ENCODE results near the gene IRF6. TPM values are rescaled to one million over a fixed set of nuclear protein-coding genes. Genes with fewer than 3 reads are reported as not detected.

The IRF6 gene
- total and polyA plus RNA-seq, 7 experiments from 2014 or later, result 0.30 to 2.3 (median 0.99) TPM; not detected in 1

- peaks cover 41 to 73% (median 49%) of the 10 kb centered on the region in 3 experiments for H3K36me3 ChIP-seq (ENCODE audit: control insufficient read depth in 2 of 3, insufficient read depth in 3 of 3, low read length in 3 of 3)
- intact Hi-C loops (cut with micrococcal nuclease), result no loop called here
These were observed 44.8 kb downstream of the IRF6 start for GRCh38 chr1:209761011-209761635.

GRCh38 chr1:209759829-209760359 is 46.0 kb downstream of the IRF6 start:
- Histone ChIP-seq H3K27me3 (ENCODE audit: control insufficient read depth in 2 of 2, insufficient read depth in 2 of 2, low read length in 2 of 2) (no peaks in the 10 kb centered on the region), H3K27ac (ENCODE audit: low read depth, low read length) (peak overlapping the region; percentile 83), H3K9me3 (ENCODE audit: control insufficient read depth in 2 of 3, low read length in 3 of 3) (no peaks in the 10 kb centered on the region), H3K36me3 (ENCODE audit: control insufficient read depth in 2 of 3, insufficient read depth in 3 of 3, low read length in 3 of 3) (peaks cover 41 to 64% (median 46%) of the 10 kb centered on the region in 3 experiments), H3K4me3 (ENCODE audit: low read length) (peak overlapping the region; percentile 91), H3K4me1 (ENCODE audit: control insufficient read depth in 2 of 2, insufficient read depth in 2 of 2, low read length in 2 of 2) (peaks cover 45 to 74% of the 10 kb centered on the region in 2 donors)
- Mint-ChIP-seq H3K4me3 (peak overlapping the region; percentile 47 to 99 (median 98)), H3K9me3 (no peaks in the 10 kb centered on the region), H3K27me3 (no peaks in the 10 kb centered on the region), H3K36me3 (peaks cover 14 to 86% (median 64%) of the 10 kb centered on the region in 5 donors), H3K4me1 (peaks cover 66 to 90% (median 78%) of the 10 kb centered on the region in 7 donors), H3K27ac (peak overlapping the region in 6 of 9 donors; percentile 24 to 99 (median 97))
- CTCF ChIA-PET, result interaction anchor here (3.2 to 5.6 kb wide), 2 partner anchors 8 to 11 kb away, joined by 18 to 63 read pairs; no protein-coding TSS in a partner anchor
- intact Hi-C loops (cut with micrococcal nuclease), result loop anchor here in 1 of 2 donors (10.0 kb wide), 1 partner anchor 1495 kb away; the partner anchor contains the start of gene RCOR3
- no peak for DNase-seq
- POLR2A ChIA-PET, result interaction anchor here (0.7 to 37.2 kb wide), 4 partner anchors 9 to 17 kb away, joined by 3 to 1558 read pairs (median 24); partner anchors contain the start of gene C1orf74
- ATAC-seq, result no peak

More at GRCh38 chr1:209761011-209761635, 44.8 kb downstream of the IRF6 start:
- Histone ChIP-seq H3K9me3 (ENCODE audit: control insufficient read depth in 2 of 3, low read length in 3 of 3) (no peaks in the 10 kb centered on the region), H3K27ac (ENCODE audit: low read depth, low read length) (peak overlapping the region; percentile 83), H3K27me3 (ENCODE audit: control insufficient read depth in 2 of 2, insufficient read depth in 2 of 2, low read length in 2 of 2) (no peaks in the 10 kb centered on the region), H3K4me3 (ENCODE audit: low read length) (peak overlapping the region; percentile 14), H3K4me1 (ENCODE audit: control insufficient read depth in 2 of 2, insufficient read depth in 2 of 2, low read length in 2 of 2) (peaks cover 41 to 70% of the 10 kb centered on the region in 2 donors)
- Mint-ChIP-seq H3K27me3 (no peaks in the 10 kb centered on the region), H3K4me1 (peaks cover 67 to 90% (median 79%) of the 10 kb centered on the region in 7 donors), H3K36me3 (peaks cover 17 to 84% (median 71%) of the 10 kb centered on the region in 5 donors), H3K9me3 (no peaks in the 10 kb centered on the region), H3K27ac (peak overlapping the region in 7 of 9 donors; percentile 54 to 99 (median 90)), H3K4me3 (peak overlapping the region; percentile 48 to 98 (median 80))
- ChIA-PET CTCF (interaction anchor here (0.6 to 3.2 kb wide), 2 partner anchors 12 to 63 kb away, joined by 3 to 18 read pairs; no protein-coding TSS in a partner anchor), POLR2A (interaction anchor here (1.2 to 37.2 kb wide), 4 partner anchors 10 to 54 kb away, joined by 4 to 1558 read pairs (median 24); partner anchors contain the start of gene C1orf74)
- no peak for ATAC-seq
- DNase-seq, result no peak

DNA sequence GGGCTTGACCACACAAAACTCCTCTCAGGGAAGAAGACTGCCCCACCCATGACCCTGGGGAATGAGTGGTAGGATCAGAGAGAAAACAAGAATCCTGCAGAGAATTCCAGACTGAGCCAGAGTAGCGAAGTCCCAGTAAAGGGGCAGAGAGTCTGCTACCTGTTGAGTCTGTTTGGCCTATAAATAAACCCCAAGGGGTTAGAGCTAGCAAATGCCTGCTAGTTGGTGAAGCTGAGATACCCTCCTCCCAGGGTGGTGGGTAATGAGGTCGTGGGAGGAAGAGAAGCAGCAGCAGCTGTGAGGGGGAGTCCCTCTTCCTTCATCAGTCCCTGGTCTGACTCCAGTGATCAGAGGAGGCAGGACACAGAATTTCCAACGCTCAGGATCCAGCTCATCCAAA is 47.5 kb downstream of the IRF6 start:
- CTCF ChIA-PET, result interaction anchor here (1.5 to 5.6 kb wide), 3 partner anchors 10 to 17 kb away, joined by 5 to 63 read pairs (median 18); no protein-coding TSS in a partner anchor
- peak overlapping the region; percentile 89 to 100 (median 98) for H3K4me3 Mint-ChIP-seq
- POLR2A ChIA-PET, result interaction anchor here (0.6 to 37.2 kb wide), 3 partner anchors 8 to 159 kb away, joined by 3 to 1558 read pairs (median 44); partner anchors contain the start of gene C1orf74
- H3K9me3 ChIP-seq (ENCODE audit: control insufficient read depth in 2 of 3, low read length in 3 of 3), result no peaks in the 10 kb centered on the region
- no peaks in the 10 kb centered on the region for H3K27me3 Mint-ChIP-seq
- H3K36me3 Mint-ChIP-seq, result peaks cover 14 to 78% (median 53%) of the 10 kb centered on the region in 5 donors
- H3K36me3 ChIP-seq (ENCODE audit: control insufficient read depth in 2 of 3, insufficient read depth in 3 of 3, low read length in 3 of 3), result peaks cover 33 to 54% (median 40%) of the 10 kb centered on the region in 3 experiments
- peak overlapping the region in 7 of 9 donors; percentile 77 to 99 (median 97) for H3K27ac Mint-ChIP-seq
- ATAC-seq (no peak), DNase-seq (no peak)
- peak overlapping the region; percentile 91 for H3K4me3 ChIP-seq (ENCODE audit: low read length)
- intact Hi-C loops (cut with micrococcal nuclease), result loop anchor here in 1 of 2 donors (10.0 kb wide), 1 partner anchor 1496 kb away; the partner anchor contains the start of gene RCOR3
- no peaks in the 10 kb centered on the region for H3K27me3 ChIP-seq (ENCODE audit: control insufficient read depth in 2 of 2, insufficient read depth in 2 of 2, low read length in 2 of 2)
- no peaks in the 10 kb centered on the region for H3K9me3 Mint-ChIP-seq
- H3K4me1 Mint-ChIP-seq, result peaks cover 72 to 91% (median 78%) of the 10 kb centered on the region in 7 donors
- peaks cover 46 to 67% of the 10 kb centered on the region in 2 donors for H3K4me1 ChIP-seq (ENCODE audit: control insufficient read depth in 2 of 2, insufficient read depth in 2 of 2, low read length in 2 of 2)
- H3K27ac ChIP-seq (ENCODE audit: low read depth, low read length), result peak overlapping the region; percentile 83

DNA sequence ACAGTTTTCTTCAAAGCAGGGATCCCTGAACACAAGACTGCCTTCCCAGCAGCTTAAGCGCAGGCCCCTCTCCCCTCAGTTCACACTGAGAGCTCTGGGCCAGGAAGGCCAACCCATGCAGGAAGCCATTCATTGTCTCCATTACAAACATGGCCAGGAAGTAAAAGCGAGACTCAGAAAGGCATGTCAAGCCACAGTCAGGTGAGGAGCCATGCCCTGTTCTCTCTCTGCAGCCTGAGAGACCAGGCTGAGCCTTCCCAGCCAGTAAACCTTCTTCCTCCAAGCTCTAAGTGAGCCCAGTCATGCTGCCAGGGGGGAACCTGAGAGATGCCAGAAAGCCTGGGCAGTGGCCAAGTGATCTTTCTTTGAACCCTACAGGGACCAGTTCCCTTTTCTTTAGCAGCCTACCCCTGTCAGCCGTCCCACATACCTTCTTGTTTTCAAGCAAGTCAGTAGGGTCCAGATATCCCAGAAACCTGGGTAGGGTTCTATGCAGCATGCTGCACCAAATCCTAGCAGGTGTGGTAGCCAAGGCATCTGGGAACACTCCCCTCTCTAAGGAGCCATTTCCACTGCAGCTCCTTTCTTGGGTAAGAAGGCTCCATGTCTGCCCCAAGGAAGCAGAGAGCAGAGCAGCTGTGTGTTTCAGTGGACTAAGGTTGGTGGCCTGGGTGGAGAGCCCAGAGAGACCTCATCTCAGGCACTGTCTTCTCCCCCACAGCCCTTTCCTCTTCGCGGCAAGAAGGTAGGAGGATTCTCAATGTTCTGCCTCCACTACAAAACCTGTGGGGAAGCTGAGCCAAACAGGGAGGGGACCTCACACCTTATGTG is 49.1 kb downstream of the IRF6 start:
- Mint-ChIP-seq H3K4me3 (peak overlapping the region; percentile 89 to 100 (median 98)), H3K36me3 (peaks cover 14 to 67% (median 37%) of the 10 kb centered on the region in 5 donors), H3K9me3 (no peaks in the 10 kb centered on the region), H3K4me1 (peaks cover 70 to 85% (median 78%) of the 10 kb centered on the region in 7 donors), H3K27me3 (no peaks in the 10 kb centered on the region), H3K27ac (peak overlapping the region in 7 of 9 donors; percentile 90 to 99 (median 97))
- peaks cover 19 to 38% (median 26%) of the 10 kb centered on the region in 3 experiments for H3K36me3 ChIP-seq (ENCODE audit: control insufficient read depth in 2 of 3, insufficient read depth in 3 of 3, low read length in 3 of 3)
- H3K4me1 ChIP-seq (ENCODE audit: control insufficient read depth in 2 of 2, insufficient read depth in 2 of 2, low read length in 2 of 2), result peaks cover 57 to 64% of the 10 kb centered on the region in 2 donors
- peak overlapping the region; percentile 83 for H3K27ac ChIP-seq (ENCODE audit: low read depth, low read length)
- intact Hi-C loops (cut with micrococcal nuclease), result loop anchor here (1.0 to 10.0 kb wide), 6 partner anchors 9 to 1498 kb away; partner anchors contain the start of genes C1orf74 (in 2 of the 2), UTP25 (in 2 of the 2) and RCOR3 (in 1 of the 2)
- CTCF ChIA-PET, result interaction anchor here (1.1 to 5.6 kb wide), 7 partner anchors 9 to 187 kb away, joined by 4 to 63 read pairs (median 6); no protein-coding TSS in a partner anchor
- no peaks in the 10 kb centered on the region for H3K27me3 ChIP-seq (ENCODE audit: control insufficient read depth in 2 of 2, insufficient read depth in 2 of 2, low read length in 2 of 2)
- POLR2A ChIA-PET, result interaction anchor here (0.6 to 37.2 kb wide), 6 partner anchors 9 to 181 kb away, joined by 3 to 1558 read pairs (median 7); partner anchors contain the start of gene C1orf74
- peak overlapping the region; percentile 91 for H3K4me3 ChIP-seq (ENCODE audit: low read length)
- ATAC-seq (peak; percentile 48), DNase-seq (peak in 7 of 9 donors; percentile 34 to 55 (median 45))
- no peaks in the 10 kb centered on the region for H3K9me3 ChIP-seq (ENCODE audit: control insufficient read depth in 2 of 3, low read length in 3 of 3)

DNA sequence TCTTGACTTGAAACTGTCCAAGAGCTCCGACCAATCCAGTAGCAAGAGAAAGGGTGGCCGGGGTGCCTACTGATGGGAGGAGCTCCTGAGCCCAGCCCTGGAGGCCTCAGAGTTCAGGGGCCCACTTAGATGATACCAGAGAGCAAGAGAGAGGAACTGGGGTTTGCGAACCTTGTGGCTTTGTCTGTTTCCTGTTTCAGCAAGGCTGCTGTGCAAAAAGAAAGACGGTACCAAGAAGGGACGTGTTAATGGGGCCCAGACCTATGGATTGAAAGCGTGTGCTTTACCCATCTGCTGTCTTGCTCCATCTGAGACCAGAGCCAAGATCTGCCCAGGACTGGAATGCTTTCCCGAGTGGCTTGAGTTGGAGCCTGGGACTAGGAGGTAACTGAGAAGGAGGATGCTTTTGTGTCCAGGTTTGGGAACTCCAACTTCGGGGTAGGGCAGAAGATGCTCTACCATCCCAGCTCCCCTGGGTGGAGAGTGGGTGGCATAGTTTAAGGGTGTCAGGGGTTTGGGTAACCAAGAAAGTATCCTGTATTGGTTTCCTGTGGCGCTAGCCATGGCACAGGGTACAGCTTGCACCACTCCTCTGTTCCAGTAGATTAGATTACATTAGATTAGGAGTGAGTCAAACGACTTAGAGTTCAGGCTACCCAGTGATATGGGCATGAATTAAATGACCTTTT is 49.9 kb downstream of the IRF6 start, which contains the start of gene TRAF3IP3:
Gene TRAF3IP3 (plus strand): TSS at position 128 of the 689 bp plus-strand sequence. CDS start 3,987 bp downstream, outside the sequence.
- Mint-ChIP-seq H3K4me3 (peak within 1 kb of the TSS; percentile 89 to 100 (median 98)), H3K36me3 (peaks cover 12 to 61% (median 30%) of the 10 kb centered on the region in 5 donors), H3K9me3 (no peaks in the 10 kb centered on the region), H3K4me1 (peaks cover 68 to 85% (median 78%) of the 10 kb centered on the region in 7 donors), H3K27ac (peak within 1 kb of the TSS in 7 of 9 donors; percentile 90 to 99 (median 97)), H3K27me3 (no peaks in the 10 kb centered on the region)
- ChIA-PET CTCF (interaction anchor here (0.5 to 5.6 kb wide), 10 partner anchors 8 to 186 kb away, joined by 3 to 63 read pairs (median 4); no protein-coding TSS in a partner anchor), POLR2A (interaction anchor here (0.8 to 37.2 kb wide), 7 partner anchors 8 to 71 kb away, joined by 3 to 1558 read pairs (median 6); partner anchors contain the start of gene C1orf74)
- ATAC-seq (peak; percentile 97), DNase-seq (peak; percentile 33 to 86 (median 84))
- peak within 1 kb of the TSS; percentile 83 for H3K27ac ChIP-seq (ENCODE audit: low read depth, low read length)
- H3K9me3 ChIP-seq (ENCODE audit: control insufficient read depth in 2 of 3, low read length in 3 of 3), result no peaks in the 10 kb centered on the region
- H3K4me3 ChIP-seq (ENCODE audit: low read length), result peak within 1 kb of the TSS; percentile 91
- intact Hi-C loops (cut with micrococcal nuclease), result loop anchor here (1.0 to 10.0 kb wide), 6 partner anchors 8 to 1499 kb away; partner anchors contain the start of genes C1orf74 (in 2 of the 2), UTP25 (in 2 of the 2) and RCOR3 (in 1 of the 2)
- no peaks in the 10 kb centered on the region for H3K27me3 ChIP-seq (ENCODE audit: control insufficient read depth in 2 of 2, insufficient read depth in 2 of 2, low read length in 2 of 2)
- peaks cover 63 to 64% of the 10 kb centered on the region in 2 donors for H3K4me1 ChIP-seq (ENCODE audit: control insufficient read depth in 2 of 2, insufficient read depth in 2 of 2, low read length in 2 of 2)
- H3K36me3 ChIP-seq (ENCODE audit: control insufficient read depth in 2 of 3, insufficient read depth in 3 of 3, low read length in 3 of 3), result peaks cover 11 to 30% (median 19%) of the 10 kb centered on the region in 3 experiments
